NCI-H187 treated with DMSO at 0.1 percent for 48 hours (cell line): Measurements from ENCODE around the gene DNAJB1.

Experiments
- DNase-seq: peaks from one replicate; lab custom pipeline; 2025; lab: John Stamatoyannopoulos, UW

DNAJB1 gene

GRCh38 chr19:14473073-14473977 is 44.9 kb downstream of the DNAJB1 start:
- no peak for DNase-seq

- no peak for DNase-seq
Observed at GRCh38 chr19:14472202-14472938, 45.8 kb downstream of the DNAJB1 start.

- DNase-seq: no peak
Observed at GRCh38 chr19:14471436-14472187, 46.6 kb downstream of the DNAJB1 start.

- DNase-seq: no peak
Observed at GRCh38 chr19:14470031-14470876, 47.9 kb downstream of the DNAJB1 start.

- DNase-seq: no peak
Observed at GRCh38 chr19:14467816-14468215, 50.4 kb downstream of the DNAJB1 start.

- no peak for DNase-seq
Observed at GRCh38 chr19:14467391-14467790, 50.8 kb downstream of the DNAJB1 start.
